Neural crest cell (in vitro differentiated cells): ENCODE measurements around the gene RBL2. TPM values are rescaled to one million over a fixed set of nuclear protein-coding genes. Genes with fewer than 3 reads are reported as not detected.
"Not testable (repeated sequence)": the region's sequence is repeated elsewhere in the genome, so short reads cannot be mapped to it uniquely, and the experiment has no call there.

ENCODE experiments used
- DNase-seq: peaks from one replicate; pipeline ENCODE4 v3.0.0; 2021; ENCODE audit warnings: low read depth, mixed read lengths, low spot score
- H3K27ac Mint-ChIP-seq: one replicate; pipeline ENCODE4 v1.8.0; 2021; ENCODE audit warnings: mild to moderate bottlenecking, mixed read lengths; ENCODE audit not compliant: unreplicated experiment
- H3K27me3 Mint-ChIP-seq: 2 replicates; pipeline ENCODE4 v1.8.0; 2021; ENCODE audit warnings: low read depth, mild to moderate bottlenecking, mixed read lengths
- H3K36me3 Mint-ChIP-seq: 2 replicates; pipeline ENCODE4 v1.8.0; 2021; ENCODE audit warnings: low read depth, mild to moderate bottlenecking, mixed read lengths
- H3K4me1 Mint-ChIP-seq: 2 replicates; pipeline ENCODE4 v1.8.0; 2021; ENCODE audit warnings: mixed read lengths
- H3K4me3 Mint-ChIP-seq: one replicate; pipeline ENCODE4 v1.8.0; 2021; ENCODE audit warnings: mild to moderate bottlenecking, mixed read lengths
- H3K9me3 Mint-ChIP-seq: 2 replicates; pipeline ENCODE4 v1.8.0; 2021; ENCODE audit warnings: mixed read lengths
- CTCF ChIP-seq: fragments of 200-600 bp; sonication (generic); conservative IDR thresholded peaks from 2 replicates; pipeline ENCODE4 v1.5.0; 2021; ENCODE audit warnings: antibody characterized with exemption, mild to moderate bottlenecking
- total RNA-seq: library from RNA; stranded (reverse); gene quantifications from 2 replicates; pipeline ENCODE4 v1.2.1, GENCODE V29; 2021

RBL2 gene
- total RNA-seq, 1 donor from 2014 or later, result 29.8 TPM

GRCh38 chr16:53415504-53415903 is 18.8 kb upstream of the RBL2 start:
- DNase-seq, result no peak
- no peaks in the 10 kb centered on the region for H3K4me1 Mint-ChIP-seq
- no peak overlapping the region for H3K27ac Mint-ChIP-seq
- peaks cover 8% of the 10 kb centered on the region for H3K9me3 Mint-ChIP-seq
- H3K36me3 Mint-ChIP-seq, result peaks cover 5% of the 10 kb centered on the region
- no peak for TF ChIP-seq CTCF
- H3K27me3 Mint-ChIP-seq, result no peaks in the 10 kb centered on the region
- no peak overlapping the region for H3K4me3 Mint-ChIP-seq

GRCh38 chr16:53417011-53417410 is 17.3 kb upstream of the RBL2 start:
- H3K4me1 Mint-ChIP-seq, result no peaks in the 10 kb centered on the region
- no peak overlapping the region for H3K4me3 Mint-ChIP-seq
- no peak overlapping the region for H3K27ac Mint-ChIP-seq
- H3K27me3 Mint-ChIP-seq, result no peaks in the 10 kb centered on the region
- peaks cover 2% of the 10 kb centered on the region for H3K9me3 Mint-ChIP-seq
- TF ChIP-seq CTCF, result no peak
- no peaks in the 10 kb centered on the region for H3K36me3 Mint-ChIP-seq
- DNase-seq, result no peak

GRCh38 chr16:53417976-53418375 is 16.3 kb upstream of the RBL2 start:
- Mint-ChIP-seq H3K27me3 (no peaks in the 10 kb centered on the region), H3K36me3 (no peaks in the 10 kb centered on the region), H3K4me3 (no peak overlapping the region), H3K27ac (no peak overlapping the region), H3K4me1 (no peaks in the 10 kb centered on the region), H3K9me3 (peaks cover 2% of the 10 kb centered on the region)
- no peak for DNase-seq
- no peak for TF ChIP-seq CTCF

GRCh38 chr16:53419383-53419709 is 14.9 kb upstream of the RBL2 start:
- DNase-seq, H3K4me3 Mint-ChIP-seq, H3K27me3 Mint-ChIP-seq, H3K4me1 Mint-ChIP-seq, H3K36me3 Mint-ChIP-seq, H3K9me3 Mint-ChIP-seq, H3K27ac Mint-ChIP-seq: not testable (repeated sequence)

GRCh38 chr16:53421248-53421647 is 13.0 kb upstream of the RBL2 start:
- peaks cover 6% of the 10 kb centered on the region for H3K9me3 Mint-ChIP-seq
- no peak for DNase-seq
- TF ChIP-seq CTCF, result no peak
- H3K4me3 Mint-ChIP-seq, result no peak overlapping the region
- H3K4me1 Mint-ChIP-seq, result no peaks in the 10 kb centered on the region
- peaks cover 4% of the 10 kb centered on the region for H3K36me3 Mint-ChIP-seq
- H3K27me3 Mint-ChIP-seq, result no peaks in the 10 kb centered on the region
- H3K27ac Mint-ChIP-seq, result no peak overlapping the region

GRCh38 chr16:53423968-53424367 is 10.3 kb upstream of the RBL2 start:
- not testable (repeated sequence) for DNase-seq, H3K27ac Mint-ChIP-seq, H3K4me1 Mint-ChIP-seq, H3K27me3 Mint-ChIP-seq, H3K4me3 Mint-ChIP-seq, H3K36me3 Mint-ChIP-seq, H3K9me3 Mint-ChIP-seq

- TF ChIP-seq CTCF, result no peak
- peaks cover 3% of the 10 kb centered on the region for H3K4me1 Mint-ChIP-seq
Observed at GRCh38 chr16:53428681-53429080, 5.6 kb upstream of the RBL2 start.

More at GRCh38 chr16:53428681-53429080, 5.6 kb upstream of the RBL2 start:
- H3K9me3 Mint-ChIP-seq, result peaks cover 9% of the 10 kb centered on the region
- DNase-seq, result no peak
- peaks cover 4% of the 10 kb centered on the region for H3K36me3 Mint-ChIP-seq
- H3K4me3 Mint-ChIP-seq, result no peak overlapping the region
- no peak overlapping the region for H3K27ac Mint-ChIP-seq
- H3K27me3 Mint-ChIP-seq, result peaks cover 6% of the 10 kb centered on the region
